SK-N-SH treated with all-trans-retinoic acid at 6 μM for 48 hours (cell line): Measurements from ENCODE around the gene MYO7A.

Source experiments
- ARNTL ChIP-seq: fragments of 450-650 bp; formaldehyde crosslinking; IDR thresholded peaks from 2 replicates; pipeline ENCODE4 v1.5.0; 2020; ENCODE audit warnings: low read depth, mild to moderate bottlenecking, moderate library complexity, borderline replicate concordance
- CSDC2 ChIP-seq: fragments of 250-450 bp; sonication (Bioruptor Pico); IDR thresholded peaks from 2 replicates; pipeline ENCODE4 v1.5.0; 2020; ENCODE audit warnings: mild to moderate bottlenecking, moderate library complexity
- RARB ChIP-seq: fragments of 250-450 bp; sonication (Bioruptor Pico); IDR thresholded peaks from 2 replicates; pipeline ENCODE4 v1.8.0; 2021; ENCODE audit warnings: mild to moderate bottlenecking, moderate library complexity
- ZC3H10 ChIP-seq: fragments of 250-450 bp; sonication (Bioruptor Pico); IDR thresholded peaks from 2 replicates; pipeline ENCODE4 v1.5.1; 2021; ENCODE audit warnings: mild to moderate bottlenecking, moderate library complexity

- TF ChIP-seq RARB (CRISPR knock-in tag) (no peak), ZC3H10 (CRISPR knock-in tag) (no peak), ARNTL (CRISPR knock-in tag) (no peak), CSDC2 (CRISPR knock-in tag) (no peak)
These were observed 43.2 kb downstream of the MYO7A start for GRCh38 chr11:77171254-77171653.
